NCI-H1417 (cell line): ENCODE data around the gene PTPRU.
"Not testable (repeated sequence)": the region's sequence is repeated elsewhere in the genome, so short reads cannot be mapped to it uniquely, and the experiment has no call there.

Experiments used
- DNase-seq, 3 experiments: peaks; one replicate each; lab custom pipeline; 2025; lab: John Stamatoyannopoulos, UW

Gene PTPRU

GRCh38 chr1:29222260-29222659, 14.1 kb upstream of the PTPRU start:
- not testable (repeated sequence) for DNase-seq

DNA sequence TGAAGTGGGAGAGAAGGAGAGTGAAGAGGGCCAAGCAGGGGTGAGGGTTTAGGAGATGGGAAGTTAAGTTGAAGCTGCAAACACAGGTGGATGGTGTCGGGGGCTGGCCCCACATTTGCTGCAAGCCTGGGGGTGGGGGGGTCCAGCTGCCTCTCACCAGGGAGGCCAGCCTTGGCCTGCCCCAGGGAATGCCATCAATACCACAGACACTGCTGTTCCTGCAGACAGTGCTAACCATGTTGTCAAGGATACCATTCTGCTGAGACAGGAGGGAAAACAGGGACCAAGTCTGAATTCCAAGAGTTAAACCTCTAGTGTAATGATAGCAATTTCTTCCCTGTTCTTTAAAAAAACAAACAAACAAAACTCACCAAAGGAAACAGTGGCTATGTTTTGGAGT, 13.6 kb upstream of the PTPRU start:
- no peak for DNase-seq

DNA sequence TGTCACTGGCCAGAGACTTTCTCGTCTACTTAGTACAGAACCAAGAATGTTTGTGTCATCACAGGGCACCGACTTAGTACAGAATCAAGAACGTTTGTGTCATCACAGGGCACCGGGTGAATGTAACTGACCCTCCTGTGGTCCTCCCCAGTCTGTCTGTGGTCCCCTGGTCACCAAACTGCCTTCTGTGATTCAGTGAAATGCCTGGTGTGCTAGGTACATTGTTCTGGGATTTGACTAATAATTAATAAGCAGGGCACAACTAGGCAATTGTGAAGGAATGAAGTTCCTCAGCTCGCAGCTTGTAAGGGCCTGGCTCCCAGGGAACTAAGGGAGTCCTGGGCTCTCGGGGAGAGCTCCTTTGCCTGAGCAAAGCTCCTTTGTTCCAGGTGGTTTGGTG, 12.8 kb upstream of the PTPRU start:
- DNase-seq: no peak

DNA sequence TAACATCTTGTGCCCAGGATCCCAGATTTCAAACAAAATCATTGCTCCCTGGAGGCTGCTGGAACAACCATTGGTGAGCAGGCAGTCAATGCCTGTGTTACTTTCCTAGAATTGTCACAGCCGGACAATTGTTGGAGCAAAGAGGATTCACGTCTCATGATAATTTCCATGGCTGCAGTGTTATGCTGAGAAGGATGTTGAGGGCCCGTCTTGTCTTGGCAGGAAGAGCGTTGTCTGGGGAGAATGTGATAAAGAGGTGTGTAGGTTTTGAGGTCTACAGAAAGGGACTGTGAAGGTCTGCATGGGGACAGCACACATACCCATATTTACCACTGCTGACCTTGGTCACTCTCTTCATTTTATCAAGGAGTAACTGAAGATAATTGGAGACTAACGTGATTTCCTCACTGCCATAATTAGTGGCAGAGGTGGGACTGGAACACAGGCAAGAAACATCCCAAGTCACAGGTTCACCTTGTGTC, 11.9 kb upstream of the PTPRU start:
- DNase-seq: no peak

DNA sequence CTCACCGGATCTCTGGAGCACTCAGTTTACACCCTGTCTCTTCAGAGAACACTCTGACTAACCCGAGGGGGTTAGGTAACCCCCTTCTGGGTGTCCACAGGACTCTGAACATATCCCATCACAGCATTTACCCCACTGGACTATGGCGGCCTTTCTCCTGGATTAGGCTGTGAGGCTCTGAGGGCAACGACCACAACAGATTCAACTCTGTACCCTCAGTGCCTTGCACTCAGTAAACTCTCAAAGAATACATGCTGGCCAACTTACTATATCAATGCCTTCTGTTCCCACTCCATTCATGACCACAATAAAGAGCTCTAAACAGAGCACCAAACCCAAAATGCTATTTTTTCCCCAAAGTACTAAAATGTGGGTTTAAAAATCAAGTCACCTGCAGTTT, 11.0 kb upstream of the PTPRU start:
- DNase-seq: no peak

- DNase-seq: no peak
Measured at GRCh38 chr1:29227511-29227910, 8.8 kb upstream of the PTPRU start.

DNA sequence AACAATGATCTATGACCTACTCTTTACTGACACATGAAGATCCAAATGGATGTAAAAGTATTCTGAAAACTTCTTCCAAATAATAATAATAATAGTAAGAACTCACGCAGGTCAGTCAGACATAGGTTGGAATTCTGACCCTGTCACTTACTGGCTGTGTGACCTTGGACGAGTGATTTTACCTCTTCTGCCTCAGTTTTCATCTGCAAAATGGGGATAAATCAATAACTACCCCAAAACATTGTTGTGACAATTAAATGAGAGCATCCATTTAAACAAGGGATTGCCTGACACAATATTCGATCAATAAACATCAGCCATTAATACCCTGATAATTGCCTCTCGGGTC, 6.1 kb upstream of the PTPRU start:
- no peak for DNase-seq

DNA sequence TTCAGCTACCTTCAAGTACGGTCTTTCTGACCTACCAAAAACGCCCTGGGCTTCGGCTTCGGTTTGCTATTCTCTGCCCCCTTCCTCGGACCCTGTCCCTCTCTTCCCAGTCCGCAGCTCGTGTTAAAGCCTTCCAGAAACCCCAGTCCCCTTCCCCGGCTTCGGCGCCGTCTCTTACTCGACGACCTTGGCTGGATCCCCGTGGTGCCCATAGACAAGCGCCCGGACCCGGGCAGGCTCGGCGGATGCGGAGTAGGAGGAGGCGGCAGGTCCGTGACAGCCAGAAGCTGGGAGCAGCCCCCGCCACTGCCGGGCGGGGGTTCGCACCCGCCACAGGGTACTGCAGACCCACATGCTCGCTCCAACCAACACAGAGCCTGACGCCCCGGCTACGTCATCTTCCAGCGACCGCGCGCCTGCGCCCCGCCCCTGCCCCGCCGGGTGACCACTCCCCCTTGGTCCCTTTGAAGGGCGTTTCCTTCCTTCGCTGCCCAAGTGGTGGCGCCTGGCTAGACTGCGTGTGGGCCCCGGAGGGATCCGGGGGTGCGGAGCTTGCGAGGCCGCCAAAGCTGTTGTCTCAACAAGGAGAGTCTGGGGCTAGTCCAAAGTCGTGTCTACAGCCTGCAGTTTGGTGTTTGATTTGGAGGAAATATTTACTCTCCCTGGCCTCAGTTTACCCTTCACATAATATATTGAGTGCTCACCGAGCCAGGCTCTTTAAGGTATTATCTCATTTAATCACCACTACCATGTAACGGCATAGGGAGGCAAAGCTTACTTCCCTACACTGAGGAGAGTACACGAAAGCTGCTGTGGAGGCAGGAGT, 5.6 kb upstream of the PTPRU start, which contains the start of gene MECR:
MECR (minus strand) TSS at position 382 of the 826 bp plus-strand sequence; CDS start at position 354, 28 bp downstream.
- DNase-seq: peak; percentile 88 to 95 (median 90)

DNA sequence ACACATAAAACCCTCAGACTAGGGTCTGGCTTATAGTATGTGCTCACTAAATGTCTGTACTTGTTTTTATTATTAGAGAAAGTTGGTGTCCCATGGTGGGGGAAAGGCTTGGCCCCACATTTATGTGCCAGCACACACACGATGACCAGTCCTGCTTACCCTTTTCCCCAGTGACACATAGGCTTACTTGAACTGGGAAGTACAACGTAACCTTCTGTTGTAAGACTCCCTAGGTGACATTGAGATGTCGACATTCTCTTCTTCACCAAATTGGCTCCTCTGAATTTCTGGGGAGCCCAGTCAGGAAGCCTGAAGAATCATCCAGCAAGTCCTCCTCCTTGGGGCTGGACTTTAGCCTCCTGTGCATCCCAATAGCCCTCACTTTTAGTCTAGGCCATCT, 3.9 kb upstream of the PTPRU start:
- no peak for DNase-seq

DNA sequence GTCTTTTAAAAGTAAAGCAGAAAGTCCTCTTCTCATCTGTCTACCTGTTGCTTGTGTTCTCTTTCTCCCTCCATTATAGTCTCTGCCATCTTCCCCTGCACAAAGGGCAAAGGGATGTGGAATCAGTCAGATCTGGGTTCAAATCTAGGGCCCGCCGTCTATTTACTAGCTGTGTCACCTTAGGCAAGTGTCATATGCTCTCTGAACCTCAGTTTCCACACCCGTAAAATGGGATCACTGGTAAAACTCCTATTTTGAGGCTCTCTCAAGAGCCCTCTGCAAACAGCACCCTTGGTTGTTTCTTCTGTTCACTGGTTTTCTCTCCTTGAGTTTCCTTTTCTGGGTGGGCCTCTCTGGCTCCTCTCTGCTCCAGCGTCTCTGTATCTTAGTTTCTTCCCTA, 2.6 kb upstream of the PTPRU start:
- no peak for DNase-seq

- peak in 1 of 3 experiments; percentile 49 for DNase-seq
Measured at GRCh38 chr1:29234471-29234870, 1.9 kb upstream of the PTPRU start.

- not testable (repeated sequence) for DNase-seq
Measured at GRCh38 chr1:29234881-29235280, 1.4 kb upstream of the PTPRU start.

- no peak for DNase-seq
Measured at GRCh38 chr1:29236712-29237128, 398 bp downstream of the PTPRU start.

GRCh38 chr1:29237129-29237821, 953 bp downstream of the PTPRU start:
- peak in 2 of 3 experiments; percentile 54 to 69 for DNase-seq

- peak in 2 of 3 experiments; percentile 50 to 55 for DNase-seq
Measured at GRCh38 chr1:29237852-29238619, 1.7 kb downstream of the PTPRU start.

GRCh38 chr1:29238620-29239002, 2.3 kb downstream of the PTPRU start:
- no peak for DNase-seq

DNA sequence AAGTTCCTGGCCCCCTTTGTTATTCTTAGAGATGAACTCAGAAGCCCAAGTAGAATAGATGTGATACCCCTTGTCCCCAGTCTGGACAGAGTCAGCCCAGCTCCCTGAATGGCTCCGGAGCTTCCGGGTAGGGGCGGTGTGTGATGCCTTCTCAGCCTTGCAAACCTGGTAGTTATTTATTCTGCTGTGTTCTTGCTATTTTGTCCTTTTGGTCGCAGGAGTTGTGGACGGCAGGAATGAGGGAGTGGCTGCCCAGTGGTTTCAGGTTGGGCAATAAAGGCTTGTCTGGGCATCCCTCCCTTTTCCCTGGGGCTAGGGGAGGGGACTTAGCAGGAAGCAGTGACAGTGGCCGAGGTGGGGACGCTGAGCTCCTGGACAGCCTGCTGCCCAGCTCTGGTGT, 2.8 kb downstream of the PTPRU start:
- DNase-seq: peak in 1 of 3 experiments; percentile 17

DNA sequence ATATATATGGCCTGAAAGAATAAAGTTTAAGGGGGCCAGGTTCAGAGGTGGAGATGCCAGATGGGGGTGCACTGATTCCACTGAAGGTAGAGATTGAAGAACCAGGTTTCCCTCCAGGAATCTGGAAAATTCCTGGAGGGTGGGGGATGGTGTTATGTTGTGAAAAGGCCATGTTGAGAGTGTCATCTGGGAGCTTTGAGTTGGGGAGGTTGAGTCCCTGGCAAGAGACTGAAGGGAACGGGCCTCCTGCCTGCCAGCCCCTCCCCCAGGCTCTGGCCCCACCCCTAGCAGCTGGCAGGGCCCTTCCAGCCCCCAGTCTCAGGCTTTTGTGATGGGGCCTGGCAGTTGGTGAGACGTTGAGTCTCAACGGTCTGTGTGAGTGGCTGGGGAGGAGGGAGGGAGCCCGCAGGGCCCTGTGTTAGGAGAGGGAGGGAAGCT, 4.1 kb downstream of the PTPRU start:
- DNase-seq: peak in 2 of 3 experiments; percentile 12 to 32

DNA sequence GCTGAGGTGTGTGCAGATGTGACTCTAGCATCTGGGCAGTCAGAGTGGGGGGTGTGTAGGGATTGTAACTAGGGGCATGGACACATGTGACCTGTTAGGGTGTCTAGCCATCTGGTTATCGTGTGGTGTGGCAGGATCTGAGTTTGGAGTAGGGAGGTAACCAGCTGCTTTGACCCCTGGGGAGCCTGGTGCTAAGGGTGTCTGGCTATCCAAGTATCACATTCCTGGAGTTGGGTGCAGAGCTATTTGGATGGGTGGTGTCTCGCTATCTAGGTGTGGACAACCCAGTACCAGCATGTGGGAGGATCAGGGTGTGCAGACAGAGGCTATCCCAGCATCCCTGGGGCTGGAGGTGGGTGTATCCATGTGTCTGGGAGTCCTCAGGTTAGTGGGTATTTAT, 4.7 kb downstream of the PTPRU start:
- DNase-seq: no peak

GRCh38 chr1:29243023-29243870, 6.9 kb downstream of the PTPRU start:
- peak in 1 of 3 experiments; percentile 16 for DNase-seq

DNA sequence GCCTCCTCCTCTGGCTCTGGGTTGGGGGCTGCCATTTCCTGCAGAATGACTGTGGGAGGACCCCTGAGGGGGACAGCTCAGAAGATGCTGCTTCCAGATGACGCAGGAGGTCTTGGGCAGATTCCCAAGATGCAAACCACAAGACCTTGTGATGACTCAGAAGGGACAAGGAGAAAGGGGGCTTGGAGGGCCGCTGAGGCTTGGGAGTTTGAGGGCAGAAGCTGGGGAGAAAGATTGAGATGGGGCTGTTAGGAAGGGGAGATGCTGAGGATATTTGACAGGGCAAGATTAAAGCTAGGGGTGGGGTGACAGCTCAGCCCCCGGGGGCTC, 7.5 kb downstream of the PTPRU start:
- DNase-seq: no peak

DNA sequence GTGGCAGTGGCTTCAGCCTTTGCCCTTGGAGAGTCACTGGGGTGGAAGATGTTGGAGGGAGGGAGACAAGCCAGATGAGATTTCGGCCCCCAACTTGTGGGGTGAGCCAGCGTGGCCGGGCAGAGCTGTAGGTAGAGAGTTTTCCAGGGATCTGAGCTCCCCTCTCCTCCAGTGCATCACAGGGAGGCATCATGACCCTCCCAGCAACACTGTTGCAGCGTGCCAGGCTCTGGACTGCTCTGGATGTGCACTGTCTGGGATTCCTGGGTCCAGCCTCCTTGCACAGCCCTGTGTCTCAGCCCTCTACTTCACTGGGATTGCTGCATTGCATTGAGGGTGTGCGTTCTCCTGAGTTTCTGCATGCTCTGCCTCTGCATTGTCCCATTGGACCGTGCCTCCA, 8.9 kb downstream of the PTPRU start:
- DNase-seq: no peak
